ENCODE measurements around the gene MRGPRX4.

Gene MRGPRX4

GRCh38 chr11:18221274-18221876 lies 48.7 kb downstream of the MRGPRX4 start:
- no peak for DNase-seq

GRCh38 chr11:18222814-18223421 lies 50.3 kb downstream of the MRGPRX4 start:
- no peak for DNase-seq

Measured in activated CD4-positive, alpha-beta T cell treated with anti-CD3 and anti-CD28 coated beads, Interleukin-2, Interleukin-6, amounts not matched to agents 100 ng/mL and 50 ng/mL, durations not matched to agents 16 hours and 8 hours (primary cell).